SU-DHL-6 (cell line): ENCODE data around the gene LALBA.

Experiments used
- EZH2phosphoT487 ChIP-seq: fragments of 200-600 bp; sonication (generic), shearing (Covaris generic); conservative IDR thresholded peaks from 2 replicates; pipeline ENCODE4 v1.6.1; 2018; ENCODE audit warnings: mild to moderate bottlenecking, antibody characterized with exemption, low read length, moderate library complexity, mixed read lengths
- TF ChIP-seq, protein P1 (sequence below): fragments of 200-600 bp; sonication (generic); IDR thresholded peaks from one replicate; pipeline ENCODE4 v1.5.1; 2017; ENCODE audit warnings: antibody characterized with exemption, mild to moderate bottlenecking, low read length, moderate library complexity; ENCODE audit not compliant: insufficient read depth, poor library complexity, severe bottlenecking

- TF ChIP-seq, protein P1, sequence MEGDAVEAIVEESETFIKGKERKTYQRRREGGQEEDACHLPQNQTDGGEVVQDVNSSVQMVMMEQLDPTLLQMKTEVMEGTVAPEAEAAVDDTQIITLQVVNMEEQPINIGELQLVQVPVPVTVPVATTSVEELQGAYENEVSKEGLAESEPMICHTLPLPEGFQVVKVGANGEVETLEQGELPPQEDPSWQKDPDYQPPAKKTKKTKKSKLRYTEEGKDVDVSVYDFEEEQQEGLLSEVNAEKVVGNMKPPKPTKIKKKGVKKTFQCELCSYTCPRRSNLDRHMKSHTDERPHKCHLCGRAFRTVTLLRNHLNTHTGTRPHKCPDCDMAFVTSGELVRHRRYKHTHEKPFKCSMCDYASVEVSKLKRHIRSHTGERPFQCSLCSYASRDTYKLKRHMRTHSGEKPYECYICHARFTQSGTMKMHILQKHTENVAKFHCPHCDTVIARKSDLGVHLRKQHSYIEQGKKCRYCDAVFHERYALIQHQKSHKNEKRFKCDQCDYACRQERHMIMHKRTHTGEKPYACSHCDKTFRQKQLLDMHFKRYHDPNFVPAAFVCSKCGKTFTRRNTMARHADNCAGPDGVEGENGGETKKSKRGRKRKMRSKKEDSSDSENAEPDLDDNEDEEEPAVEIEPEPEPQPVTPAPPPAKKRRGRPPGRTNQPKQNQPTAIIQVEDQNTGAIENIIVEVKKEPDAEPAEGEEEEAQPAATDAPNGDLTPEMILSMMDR = no peak
- TF ChIP-seq EZH2phosphoT487 = no peak
These were observed 44.5 kb downstream of the LALBA start, which contains the start of gene OR8S1 for GRCh38 chr12:48525332-48525731.
